Astrocyte (in vitro differentiated cells and primary cell): Measurements from ENCODE around the gene TGIF2.

Experiments
- EZH2 ChIP-seq: IDR thresholded peaks from 2 replicates; pipeline ENCODE4 v1.6.1; 2012; ENCODE audit warnings: mild to moderate bottlenecking, low read length, inconsistent platforms; ENCODE audit not compliant: insufficient read depth
- TF ChIP-seq, protein P1 (sequence below): IDR thresholded peaks from 2 replicates; pipeline ENCODE4 v1.5.1; 2011; ENCODE audit warnings: low read depth, mild to moderate bottlenecking, inconsistent platforms, low read length, moderate library complexity; ENCODE audit not compliant: insufficient read depth

DNA sequence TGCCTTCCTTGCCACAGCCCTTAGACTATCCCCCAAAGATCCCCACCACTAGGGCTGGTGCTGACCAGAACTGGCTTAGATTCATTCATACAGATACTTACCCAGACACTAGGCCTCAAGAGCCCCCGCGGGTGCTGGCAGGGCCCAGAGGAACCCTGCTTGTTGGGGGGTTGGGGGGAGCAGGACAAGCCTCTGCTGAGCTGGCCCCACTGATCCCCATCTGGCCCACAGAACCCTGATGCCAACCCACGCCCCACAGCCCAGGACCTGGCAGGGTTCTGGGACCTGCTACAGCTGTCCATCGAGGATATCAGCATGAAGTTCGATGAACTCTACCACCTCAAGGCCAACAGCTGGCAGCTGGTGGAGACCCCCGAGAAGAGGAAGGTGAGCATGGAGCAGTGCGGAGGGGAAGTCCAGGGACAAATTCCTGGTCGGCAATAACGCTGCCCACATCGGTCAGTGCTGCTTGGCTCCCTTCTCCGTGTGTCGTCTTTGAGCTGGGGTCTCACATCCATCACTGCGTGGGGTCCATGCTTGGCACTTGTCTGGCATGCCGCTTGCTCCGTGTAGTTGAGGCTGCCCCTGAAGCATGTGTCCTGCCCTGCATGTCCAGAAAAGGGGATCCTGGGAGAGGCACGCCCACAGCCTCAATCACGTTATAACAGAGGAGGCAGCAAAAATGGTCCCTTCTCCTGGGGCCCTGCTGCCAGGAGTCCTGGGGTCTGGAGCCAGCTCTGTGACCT is 47.6 kb upstream of the TGIF2 start:
- TF ChIP-seq, protein P1, sequence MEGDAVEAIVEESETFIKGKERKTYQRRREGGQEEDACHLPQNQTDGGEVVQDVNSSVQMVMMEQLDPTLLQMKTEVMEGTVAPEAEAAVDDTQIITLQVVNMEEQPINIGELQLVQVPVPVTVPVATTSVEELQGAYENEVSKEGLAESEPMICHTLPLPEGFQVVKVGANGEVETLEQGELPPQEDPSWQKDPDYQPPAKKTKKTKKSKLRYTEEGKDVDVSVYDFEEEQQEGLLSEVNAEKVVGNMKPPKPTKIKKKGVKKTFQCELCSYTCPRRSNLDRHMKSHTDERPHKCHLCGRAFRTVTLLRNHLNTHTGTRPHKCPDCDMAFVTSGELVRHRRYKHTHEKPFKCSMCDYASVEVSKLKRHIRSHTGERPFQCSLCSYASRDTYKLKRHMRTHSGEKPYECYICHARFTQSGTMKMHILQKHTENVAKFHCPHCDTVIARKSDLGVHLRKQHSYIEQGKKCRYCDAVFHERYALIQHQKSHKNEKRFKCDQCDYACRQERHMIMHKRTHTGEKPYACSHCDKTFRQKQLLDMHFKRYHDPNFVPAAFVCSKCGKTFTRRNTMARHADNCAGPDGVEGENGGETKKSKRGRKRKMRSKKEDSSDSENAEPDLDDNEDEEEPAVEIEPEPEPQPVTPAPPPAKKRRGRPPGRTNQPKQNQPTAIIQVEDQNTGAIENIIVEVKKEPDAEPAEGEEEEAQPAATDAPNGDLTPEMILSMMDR = no peak
- TF ChIP-seq EZH2 = no peak
